Stimulated activated CD4-positive, alpha-beta T cell treated with anti-CD3 and anti-CD28 coated beads, Interleukin-15, amount 100 ng/mL, for 1 hour (primary cell): ENCODE measurements around the gene SNX22.

ENCODE experiments used
- DNase-seq, 2 donors: peaks; one replicate each; pipeline ENCODE4 v3.0.0-alpha.2; 2020; ENCODE audit warnings: low read depth in 1 of 2, low spot score in 1 of 2

SNX22 gene

GRCh38 chr15:64133623-64134344, 17.7 kb upstream of the SNX22 start:
- no peak for DNase-seq

- DNase-seq, result no peak
These were observed 17.1 kb upstream of the SNX22 start for GRCh38 chr15:64134345-64134829.

DNA sequence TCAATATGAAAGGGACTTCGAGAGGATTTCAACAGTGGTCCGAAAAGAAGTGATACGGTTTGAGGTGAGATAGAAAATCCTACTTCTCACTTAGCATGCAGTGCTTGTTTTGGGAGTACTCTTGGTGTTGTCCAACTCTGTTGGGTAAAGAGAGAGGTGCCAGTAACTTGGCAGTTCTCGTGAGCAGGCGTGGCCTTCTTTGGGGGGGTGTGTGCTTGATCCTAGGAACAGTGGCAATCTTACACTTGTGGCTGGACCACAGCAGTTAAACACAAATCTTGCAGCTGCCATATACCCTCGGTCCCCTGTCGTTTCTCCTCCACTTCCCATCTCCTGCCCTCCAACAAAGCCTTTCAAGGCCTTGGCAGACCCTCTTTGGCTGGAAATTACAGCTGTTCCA, 15.2 kb upstream of the SNX22 start:
- DNase-seq, result no peak

GRCh38 chr15:64137226-64137833, 14.2 kb upstream of the SNX22 start:
- DNase-seq, result no peak

DNA sequence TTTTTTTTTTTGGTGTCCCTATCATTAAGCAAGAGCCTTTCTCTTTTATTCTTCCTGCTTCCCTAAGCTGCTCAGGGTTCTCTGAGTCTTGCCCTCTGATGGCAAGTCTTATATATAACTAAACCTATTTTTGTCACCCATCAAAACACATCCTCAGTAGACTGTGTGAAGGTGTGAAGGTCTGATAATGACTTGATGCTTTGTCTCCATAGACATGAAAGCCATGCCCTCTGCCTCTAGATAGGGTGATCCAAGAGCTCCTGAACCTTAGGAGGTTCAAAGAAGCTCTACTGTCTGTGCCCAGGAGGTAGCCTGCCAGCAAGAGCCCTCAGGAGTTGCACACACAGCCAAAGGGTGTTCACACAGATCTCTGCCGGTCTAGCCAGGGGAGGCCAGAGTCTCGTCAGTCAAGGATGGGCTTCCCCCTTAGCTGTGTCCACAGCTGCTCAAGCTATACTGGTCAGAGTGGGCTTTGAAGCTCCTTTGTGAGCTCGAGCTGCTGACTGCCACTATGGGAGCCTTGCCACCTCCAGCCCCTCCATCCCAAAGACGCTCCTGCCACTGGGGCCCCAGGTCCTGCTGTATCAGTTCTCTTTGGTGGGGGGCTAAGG, 13.1 kb upstream of the SNX22 start:
- DNase-seq, result no peak

- no peak for DNase-seq
These were observed 9.6 kb upstream of the SNX22 start for GRCh38 chr15:64141798-64142512.

- DNase-seq, result no peak
These were observed 8.3 kb upstream of the SNX22 start for GRCh38 chr15:64143276-64143675.

DNA sequence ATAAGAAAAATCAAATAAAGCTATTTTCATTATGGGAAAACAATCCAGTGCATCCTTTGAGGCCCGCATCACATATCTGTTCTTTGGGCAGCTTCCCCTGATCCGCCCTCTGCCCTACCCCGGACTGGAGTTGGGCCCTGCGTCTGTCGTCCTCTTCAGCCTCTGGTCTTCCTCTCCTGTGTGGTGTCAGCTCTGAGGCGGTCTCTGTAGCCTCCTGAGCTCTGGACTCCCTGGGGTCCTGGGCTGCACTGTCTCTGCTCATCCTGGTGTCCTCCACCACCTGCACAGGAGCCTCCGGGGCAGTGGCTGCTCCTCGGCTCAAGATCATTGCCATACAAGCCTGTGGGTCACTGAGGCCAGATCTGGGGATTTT, 7.4 kb upstream of the SNX22 start:
- DNase-seq, result no peak

DNA sequence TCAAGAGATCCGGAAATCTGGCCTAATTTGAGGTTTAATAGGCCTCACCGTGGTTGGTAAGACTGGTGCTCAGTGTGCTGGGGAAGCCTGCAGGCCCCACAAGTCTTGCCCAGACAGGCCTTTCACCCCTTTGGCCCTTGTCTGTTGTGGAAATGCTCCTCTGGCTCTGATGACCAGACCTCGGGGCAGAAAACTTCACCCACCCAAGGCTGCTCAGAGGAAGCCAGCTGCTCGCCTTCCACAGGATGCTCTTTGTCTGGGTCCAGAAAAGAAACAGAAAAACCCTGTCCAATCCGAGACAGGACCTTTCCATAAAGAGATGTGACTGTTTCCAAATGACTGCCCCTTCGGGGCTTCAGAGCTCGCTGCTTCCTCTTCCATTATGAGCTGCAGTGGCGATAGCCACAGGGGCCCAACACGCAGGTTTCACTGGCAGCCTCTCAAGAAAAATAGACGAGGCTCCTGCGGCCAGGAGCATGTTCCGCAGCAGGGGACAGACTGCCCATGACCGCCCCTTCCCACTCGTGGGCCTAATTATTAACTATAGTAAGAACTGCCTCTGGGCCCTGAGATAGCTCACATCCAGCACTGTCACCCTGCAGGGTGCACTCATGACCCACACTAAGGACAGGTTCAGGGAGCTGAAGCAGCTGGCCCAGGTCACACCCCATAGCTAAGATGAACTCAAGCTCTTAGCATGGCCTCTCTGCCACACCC, 6.8 kb upstream of the SNX22 start:
- DNase-seq, result no peak

- no peak for DNase-seq
These were observed 5.5 kb upstream of the SNX22 start for GRCh38 chr15:64146041-64146440.

DNA sequence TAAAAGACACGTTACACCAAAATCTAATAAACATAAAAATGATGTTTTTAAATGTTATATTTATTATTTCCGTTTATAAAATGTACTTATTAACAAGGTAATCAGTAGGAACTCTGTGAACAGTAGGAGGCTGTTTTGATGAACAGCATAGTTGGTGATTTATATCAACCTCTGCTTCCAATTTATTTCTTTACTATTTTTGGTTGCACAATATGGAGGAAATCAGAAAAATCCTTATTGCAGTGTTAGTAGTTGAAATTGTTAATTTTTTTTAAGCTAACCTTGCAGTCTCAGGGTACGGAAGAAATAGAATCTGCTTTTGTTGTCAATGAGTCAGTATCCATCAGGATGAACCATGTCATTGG, 5.0 kb upstream of the SNX22 start:
- no peak for DNase-seq

DNA sequence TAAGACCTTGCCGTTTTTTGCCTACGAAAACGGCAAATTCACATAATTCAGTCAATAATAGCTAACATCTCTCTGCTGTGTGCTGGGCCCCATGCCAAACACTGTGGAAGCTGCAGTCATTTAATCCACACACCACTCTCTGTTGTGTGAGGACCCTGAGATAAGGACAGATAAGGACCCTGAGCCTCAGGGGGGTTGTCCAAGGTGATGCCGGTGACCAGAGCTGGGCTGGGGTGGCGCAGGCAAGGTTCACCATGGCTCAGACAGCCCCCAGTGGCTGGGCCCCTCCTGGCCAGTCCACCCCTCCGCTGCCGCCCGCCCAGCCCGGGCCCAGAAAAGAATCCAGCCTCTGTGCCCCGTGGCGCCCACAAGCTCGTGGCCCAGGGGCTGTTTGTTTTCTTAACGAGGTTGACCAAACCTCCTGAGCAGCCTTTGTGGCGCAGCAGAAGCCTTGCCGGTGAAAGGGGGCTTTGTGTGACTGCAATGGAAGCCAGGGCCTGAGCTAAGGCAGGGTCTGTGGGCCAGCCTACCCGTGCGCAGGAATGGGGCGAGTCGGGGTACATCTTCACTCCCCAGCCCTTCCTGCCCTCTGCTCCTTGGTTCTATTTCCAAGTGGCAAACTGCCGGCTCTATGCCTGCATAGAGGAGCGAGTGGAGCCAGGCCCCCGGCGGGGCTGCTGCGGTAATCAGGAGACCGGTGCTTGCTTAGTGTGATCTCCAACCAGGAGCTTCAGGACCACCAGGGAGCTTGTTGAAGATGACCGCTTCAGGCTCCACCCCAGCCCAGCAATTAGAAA, 4.4 kb upstream of the SNX22 start:
- DNase-seq, result no peak

DNA sequence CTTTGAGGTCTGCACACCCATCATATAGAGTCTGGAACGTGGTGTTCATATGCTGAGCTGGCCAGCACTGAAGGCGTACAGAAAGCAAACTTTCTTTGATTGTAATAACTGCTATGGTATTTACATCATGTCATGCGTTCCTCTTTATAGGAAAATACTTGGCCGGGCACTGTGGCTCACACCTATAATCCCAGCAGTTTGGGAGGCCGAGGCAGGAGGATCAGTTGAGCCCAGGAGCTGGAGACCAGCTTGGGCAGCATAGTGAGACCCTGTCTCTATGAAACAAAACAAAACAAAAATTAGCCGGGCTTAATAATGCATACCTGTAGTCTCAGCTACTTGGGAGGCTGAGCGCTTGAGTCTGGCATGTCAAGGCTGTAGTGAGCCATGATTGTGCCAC, 3.4 kb upstream of the SNX22 start:
- no peak for DNase-seq

DNA sequence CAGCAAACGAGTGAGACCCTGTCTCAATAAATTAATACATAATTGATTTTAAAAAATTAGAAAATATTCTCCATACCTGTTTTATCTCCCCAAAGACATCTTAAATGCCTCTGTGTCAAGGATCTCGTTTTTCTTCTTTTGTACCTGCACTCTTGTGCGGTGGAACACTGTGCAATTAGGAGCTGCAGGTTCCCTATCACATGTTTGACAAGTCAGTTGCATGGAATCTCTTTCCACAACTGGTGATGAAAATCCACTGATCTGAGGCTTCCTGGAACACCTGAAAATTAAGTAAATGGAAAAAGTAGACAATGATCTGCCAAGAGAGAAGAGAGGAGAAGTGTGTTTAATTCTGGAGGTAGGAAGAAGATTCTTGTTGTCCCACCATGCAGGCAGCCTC, 3.0 kb upstream of the SNX22 start:
- DNase-seq, result no peak

DNA sequence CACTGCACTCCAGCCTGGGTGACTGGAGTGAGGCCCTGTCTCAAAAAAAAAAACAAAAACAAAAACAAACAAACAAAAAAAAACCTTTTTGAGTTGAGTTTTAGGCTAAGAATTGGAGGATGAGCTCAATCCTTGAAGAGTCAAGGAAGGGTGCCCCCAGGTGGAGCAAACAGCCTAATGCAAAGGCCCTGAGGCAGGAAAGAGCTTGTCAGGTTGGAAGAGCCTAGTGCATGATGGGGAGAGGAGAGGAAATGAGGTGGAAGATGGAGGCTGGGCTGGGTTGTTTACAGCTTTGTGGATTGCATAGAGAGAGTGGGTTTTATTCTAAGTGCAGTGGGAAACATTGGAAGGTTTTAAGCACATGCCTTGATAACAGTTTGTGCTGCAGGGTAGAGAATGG, 2.1 kb upstream of the SNX22 start:
- no peak for DNase-seq

DNA sequence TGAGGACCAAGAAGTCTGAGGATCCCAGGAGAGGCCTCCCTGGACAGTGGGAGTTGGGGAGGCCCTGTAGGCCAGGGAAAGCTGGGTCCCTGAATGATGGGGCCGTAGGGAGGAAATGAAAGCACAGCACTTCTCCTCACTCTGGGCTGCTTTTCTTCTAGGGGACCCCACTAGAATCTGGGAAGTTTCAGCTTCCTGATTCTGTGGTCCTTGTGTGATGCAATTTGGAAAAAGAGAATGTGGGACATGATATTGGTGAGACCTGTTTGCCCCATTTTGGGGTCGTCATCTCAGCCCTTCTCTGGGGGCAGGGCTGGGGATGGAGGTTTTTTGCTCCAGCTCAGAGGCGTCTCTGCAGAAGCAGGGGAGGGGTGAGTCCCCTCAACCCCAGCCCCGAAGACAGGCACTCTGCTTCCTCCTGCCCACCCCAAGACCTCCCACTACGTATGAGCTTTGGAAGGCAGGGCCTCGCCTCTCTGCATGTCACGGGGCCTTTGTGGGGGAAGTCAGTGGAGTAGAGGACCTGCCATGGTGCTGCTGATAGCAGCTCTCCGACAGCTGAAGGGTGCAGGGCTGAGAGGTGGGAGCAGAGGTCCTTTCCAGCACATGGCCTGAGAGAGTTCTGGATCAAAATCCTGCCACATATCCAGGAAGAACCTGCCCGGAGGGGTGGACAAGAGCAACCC, 1.5 kb upstream of the SNX22 start:
- DNase-seq, result no peak

- no peak for DNase-seq
These were observed 1.2 kb downstream of the SNX22 start for GRCh38 chr15:64152507-64153387.

GRCh38 chr15:64153480-64154367, 2.2 kb downstream of the SNX22 start:
- DNase-seq, result peak; percentile 79 to 89
